Stimulated activated CD4-positive, alpha-beta T cell treated with anti-CD3 and anti-CD28 coated beads, Interleukin-1b, Interleukin-23, amount 100 ng/mL, for 48 hours (primary cell): ENCODE data around the gene MIEF1.
"Not testable (repeated sequence)": the region's sequence is repeated elsewhere in the genome, so short reads cannot be mapped to it uniquely, and the experiment has no call there.

ENCODE experiments used
- DNase-seq: peaks from one replicate; pipeline ENCODE4 v3.0.0-alpha.2; 2020

The MIEF1 gene

DNA sequence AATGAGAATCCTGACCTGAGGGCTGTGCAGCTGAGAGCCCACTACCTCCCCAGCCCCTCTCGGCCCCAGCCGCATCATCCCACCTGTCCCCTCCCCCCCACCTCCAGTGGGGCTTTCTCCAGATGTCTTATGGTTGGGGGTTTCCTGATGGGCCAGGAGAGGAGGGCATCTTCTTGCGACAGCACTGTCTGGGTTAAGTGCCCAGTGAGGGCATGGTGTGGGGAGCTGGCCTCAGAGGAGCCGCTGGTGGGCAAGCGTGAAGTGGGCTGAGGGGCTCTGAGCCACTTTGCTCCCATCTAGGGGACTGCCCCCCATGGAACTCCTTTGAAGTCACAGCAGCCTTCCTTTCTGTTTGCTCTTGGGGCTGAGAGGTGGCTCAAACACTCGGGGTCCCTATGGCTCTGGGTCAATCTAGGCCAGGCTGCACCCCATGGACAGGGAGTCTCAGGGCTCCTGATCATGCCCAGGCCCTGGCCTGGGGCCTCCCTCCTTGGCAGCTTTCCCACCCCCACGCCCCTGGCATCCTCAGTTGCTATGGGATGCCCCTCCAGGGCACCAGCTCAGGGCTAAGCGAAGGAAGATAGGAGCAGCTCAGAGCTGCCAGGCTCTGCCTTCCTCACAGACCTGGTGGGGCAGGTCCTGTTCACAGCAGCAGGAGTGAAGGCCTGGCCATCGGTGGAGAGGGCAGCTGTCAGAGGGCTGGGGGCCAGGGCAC lies 11.0 kb upstream of the MIEF1 start:
- no peak for DNase-seq

DNA sequence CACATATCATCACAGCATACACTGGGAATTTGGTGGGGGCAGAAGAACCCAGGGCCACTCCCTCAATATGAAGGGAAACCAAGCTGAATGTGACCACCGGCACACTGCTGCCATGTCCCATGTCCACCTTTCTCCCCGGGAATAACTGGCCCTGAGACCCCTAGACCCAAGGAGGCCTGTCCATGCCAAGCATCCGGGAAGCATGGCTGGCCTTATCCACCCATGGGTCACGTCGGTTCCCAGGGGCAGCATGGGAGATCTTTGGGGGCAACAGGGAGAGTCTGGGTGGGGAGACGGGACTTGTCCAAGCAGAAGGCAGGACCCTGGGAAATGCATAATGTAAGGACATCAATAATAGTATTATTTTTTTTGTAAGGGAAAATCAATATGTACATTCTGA lies 10.4 kb upstream of the MIEF1 start:
- no peak for DNase-seq

DNA sequence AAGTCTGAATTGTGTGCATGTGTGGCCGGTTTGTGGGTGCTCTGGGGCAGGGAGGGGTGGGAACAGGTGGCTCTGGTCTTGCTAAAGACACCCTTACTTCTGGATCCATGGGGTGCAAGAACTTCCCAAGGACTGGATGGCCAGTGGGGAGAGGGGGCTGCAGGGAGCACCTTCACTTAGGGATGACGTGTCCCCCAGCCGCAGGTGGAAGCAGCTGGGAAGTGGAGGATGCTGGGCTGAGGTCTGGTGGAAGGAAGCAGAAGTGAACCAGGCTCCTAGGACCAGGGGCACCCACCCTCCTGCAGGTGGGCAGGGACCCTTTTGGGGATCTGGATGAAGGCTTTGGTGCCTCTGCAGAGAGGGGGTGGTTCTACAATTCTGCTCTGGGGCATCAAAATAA lies 9.9 kb upstream of the MIEF1 start:
- no peak for DNase-seq

DNA sequence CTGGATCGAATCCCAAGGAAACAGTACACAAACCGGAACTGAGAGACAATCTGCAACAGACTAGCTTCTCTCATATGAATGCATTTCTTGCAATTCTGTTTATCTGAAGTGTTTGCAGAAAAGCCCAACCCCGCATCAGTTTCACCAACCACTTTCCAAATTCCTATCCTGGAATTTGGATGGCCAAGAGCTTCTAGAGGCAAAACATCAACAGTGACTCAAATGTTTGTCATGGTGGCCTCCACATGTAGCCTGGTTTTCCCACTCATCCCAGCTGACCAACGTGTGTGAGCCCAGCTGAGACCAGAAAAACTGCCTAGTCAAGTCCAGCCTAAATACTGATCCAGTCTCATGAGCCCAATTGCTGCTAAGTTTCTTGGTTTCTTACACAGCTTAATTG lies 8.3 kb upstream of the MIEF1 start:
- no peak for DNase-seq

DNA sequence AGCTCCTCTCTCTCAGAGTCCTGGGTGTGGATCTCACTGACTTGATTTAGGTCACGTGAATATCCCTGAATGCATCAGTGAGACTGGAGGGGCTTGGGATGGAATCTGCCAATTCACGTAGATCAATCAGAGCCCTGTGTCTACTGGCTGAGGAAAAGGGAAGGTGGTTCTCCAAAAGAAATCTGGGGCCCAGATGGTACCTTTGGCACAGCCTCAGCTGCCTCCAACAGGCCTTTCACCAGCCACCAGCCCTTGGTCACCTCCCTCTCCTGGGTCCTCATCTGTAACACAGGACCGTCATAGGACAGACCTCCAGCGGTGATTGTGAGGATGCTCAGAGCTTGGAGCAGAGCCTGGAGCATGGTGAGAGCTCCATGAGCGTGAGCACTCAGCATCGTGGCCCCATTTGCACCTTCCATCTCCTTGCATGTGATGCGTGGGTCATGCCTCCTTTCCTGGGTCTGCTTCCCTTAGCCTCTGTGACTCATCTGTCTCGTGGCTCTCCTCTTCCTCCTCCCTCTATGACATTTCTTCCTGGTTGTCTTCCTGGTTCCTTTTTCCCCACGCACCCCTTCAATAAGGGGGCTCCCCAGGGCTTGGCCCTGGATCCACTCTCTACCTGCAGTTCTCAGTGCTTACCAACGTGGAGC lies 7.5 kb upstream of the MIEF1 start:
- DNase-seq = no peak

DNA sequence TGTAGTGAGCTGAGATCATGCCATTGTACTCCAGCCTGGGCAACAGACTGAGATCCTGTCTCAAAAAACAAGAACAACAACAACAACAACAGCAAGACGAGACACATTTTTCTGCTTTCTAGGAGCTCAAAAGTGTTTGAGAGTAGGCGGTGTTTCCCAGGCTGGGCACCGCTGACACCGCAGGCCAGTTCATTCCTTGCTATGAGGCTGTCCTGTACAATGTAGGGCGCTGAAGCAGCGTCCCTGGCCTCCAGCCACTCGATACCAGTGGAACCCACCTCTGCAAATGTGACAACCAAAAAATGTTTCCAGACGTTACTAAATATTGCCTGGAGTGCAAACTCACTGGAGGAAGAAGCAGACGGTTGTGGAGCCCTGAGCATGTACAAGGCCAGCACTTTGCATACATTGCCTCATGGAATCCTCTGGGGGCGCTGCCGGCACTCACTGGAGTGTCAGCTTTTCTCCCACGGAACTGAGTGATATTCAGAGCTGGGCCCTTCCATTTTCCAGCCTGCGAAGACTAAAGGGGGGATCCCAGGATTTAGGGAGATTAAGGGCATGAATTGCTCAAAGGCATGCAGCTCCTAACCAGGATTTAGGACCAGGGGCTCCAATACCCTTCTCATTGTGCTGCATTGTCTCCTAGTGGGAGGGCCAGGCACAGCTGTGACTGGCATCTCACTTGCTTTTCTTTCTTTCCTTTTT lies 5.8 kb upstream of the MIEF1 start:
- DNase-seq = peak; percentile 60

DNA sequence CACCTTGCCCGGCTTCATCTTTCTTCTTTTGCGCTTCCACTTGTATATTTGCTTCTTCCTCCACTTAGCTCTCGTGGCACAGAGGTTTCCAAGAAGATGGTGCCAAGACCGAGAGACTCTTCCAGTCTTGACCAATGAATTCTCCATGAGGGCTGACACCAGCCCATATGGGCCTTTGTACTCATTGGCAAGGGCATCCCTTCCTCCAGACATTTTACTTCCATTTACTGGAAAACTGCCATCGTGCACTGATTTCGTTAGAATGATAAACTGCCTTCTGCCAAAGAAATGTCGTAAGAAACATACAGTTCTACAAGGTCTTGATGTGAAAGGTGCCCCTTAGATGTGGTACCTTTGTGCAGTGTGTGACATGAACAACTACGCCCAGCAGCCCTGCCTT lies 4.7 kb upstream of the MIEF1 start:
- no peak for DNase-seq

DNA sequence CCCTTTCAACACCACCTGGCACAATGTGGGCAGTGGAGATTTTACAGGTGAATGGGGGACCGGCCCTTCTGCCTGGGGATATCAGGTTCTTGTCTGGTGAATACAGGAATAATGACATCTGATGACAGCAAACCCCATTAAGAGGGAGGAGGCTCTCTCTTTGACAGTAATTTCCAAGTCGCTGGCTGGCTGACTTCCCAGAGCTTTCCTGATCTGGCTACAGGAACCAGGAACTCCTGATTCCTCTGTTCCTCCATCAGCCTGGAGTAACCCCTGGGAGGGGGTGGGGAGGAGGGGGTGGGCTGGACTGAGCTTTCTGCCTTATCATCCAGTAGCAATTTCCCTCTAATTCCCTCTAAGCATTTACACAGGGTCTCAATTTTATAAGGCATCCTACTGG lies 3.7 kb upstream of the MIEF1 start:
- DNase-seq = no peak

DNA sequence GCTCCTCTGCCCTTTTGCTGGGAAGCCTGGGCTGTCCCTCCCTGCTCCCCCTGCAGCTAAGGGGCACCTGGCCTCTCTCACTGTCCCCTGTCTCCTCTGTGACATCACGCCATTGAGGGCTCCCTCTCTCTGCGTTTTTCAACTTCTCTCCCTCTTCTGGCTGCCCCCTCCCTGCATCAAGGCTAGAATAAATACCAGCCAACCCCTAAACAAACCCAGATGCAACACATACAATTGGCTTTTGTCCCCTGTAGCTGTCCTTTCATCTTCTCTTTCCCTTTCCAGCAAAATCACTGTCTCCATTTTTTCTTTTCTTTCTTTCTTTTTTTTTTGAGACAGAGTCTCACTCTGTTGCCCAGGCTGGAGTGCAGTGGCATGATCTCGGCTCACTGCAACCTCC lies 3.3 kb upstream of the MIEF1 start:
- DNase-seq = no peak

DNA sequence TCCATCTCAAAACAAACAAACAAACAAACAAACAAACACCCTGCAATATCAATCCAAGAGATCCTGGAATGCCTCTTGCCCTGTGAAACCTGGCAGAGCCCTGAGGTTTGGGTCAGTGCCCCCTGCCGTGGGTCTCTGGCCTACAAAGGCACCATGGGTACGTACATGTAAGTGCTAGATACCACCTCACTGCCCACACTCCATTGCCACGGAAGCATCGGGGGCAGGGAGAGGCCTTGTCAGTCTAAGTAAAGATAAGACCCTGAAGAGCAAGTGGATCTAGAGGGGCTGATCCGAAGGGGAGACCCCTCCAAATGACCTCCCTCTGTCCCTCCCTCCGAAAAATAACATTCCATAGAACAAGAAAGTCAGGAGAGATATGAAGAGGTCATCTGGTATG lies 2.0 kb upstream of the MIEF1 start:
- DNase-seq = no peak

DNA sequence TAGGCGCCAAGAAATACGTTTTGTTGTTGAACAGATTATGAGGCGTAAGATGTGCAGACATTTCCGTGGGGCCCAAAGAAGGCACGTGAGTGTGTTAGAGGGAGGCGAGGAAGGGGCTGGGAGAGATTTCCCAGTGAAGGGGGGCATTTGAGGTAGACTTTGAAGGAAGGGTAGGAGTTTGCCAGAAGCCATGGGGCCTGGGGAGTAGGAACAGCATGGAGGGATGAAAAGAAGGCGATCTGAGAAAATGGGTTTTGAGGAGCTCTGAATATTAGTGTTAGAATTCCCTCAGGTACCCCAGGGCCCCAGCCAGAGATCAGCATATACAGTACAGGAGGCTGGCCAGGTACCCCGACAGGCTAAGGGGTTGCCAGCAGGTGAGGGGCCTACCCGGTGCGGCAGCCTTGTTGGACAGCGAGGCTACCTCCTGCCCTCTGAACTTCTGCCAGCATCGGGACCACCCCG lies 414 bp upstream of the MIEF1 start:
- no peak for DNase-seq

DNA sequence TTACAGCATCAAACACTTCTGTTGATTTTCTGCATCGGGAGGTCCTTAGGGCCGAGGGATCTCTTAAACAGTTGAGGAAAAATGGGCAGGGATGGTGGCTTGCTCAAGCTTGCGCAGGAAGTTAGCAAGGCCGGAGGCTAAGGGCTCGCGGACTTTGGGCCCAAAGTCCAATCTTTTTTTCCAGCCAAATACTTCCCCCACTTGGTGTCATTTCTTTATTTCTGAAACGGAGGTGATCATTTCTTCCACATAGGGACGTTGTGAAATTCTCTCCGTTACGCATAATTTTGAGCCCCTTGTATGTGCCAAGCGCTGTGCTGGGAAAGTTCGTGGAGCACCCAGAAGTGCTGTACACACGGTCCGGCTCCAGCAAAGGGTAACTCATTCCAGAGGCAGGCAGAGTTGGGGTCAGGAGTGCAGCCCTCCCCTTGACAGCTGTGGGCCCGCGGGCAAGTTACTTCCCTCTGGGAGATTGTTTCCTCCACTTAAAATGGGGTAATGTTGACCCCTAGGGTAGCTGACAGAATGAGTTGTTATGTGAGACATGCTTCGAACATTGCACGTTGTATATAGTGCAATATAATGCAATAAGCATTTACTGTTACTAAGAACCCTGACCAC lies 809 bp downstream of the MIEF1 start:
- no peak for DNase-seq

DNA sequence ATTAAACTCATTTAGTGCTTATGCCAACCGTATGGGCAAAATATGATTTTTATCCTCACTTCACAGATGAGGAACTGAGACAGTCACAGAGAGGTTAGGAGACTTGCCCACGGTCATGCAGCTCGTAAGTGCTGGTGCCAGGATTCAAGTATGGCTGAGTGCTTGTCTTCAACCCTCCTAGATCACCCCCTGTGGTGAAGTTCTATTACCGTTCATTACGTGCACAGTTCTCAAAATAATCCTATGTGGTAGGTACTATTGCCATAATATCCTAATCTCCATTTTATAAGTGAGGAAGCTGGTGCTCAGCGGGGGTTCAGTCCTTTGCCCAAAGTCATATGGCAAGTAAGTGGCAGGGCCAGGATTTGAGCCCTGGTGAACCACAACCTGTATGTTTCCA lies 1.5 kb downstream of the MIEF1 start:
- DNase-seq = no peak

DNA sequence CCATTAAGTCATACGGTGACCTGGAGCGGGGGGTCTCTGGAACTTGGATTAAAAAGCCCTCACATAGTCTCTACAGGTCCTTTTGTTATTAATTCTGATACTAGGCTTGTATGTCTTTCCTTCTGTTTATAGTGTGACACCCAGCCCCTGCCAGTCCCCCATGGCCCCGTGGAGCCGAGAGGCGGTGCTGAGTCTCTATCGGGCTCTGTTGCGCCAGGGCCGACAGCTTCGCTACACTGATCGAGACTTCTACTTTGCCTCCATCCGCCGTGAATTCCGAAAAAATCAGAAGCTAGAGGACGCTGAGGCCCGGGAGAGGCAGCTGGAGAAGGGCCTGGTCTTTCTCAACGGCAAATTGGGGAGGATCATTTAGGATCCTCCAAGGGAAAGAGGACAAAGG lies 2.0 kb downstream of the MIEF1 start:
- no peak for DNase-seq

DNA sequence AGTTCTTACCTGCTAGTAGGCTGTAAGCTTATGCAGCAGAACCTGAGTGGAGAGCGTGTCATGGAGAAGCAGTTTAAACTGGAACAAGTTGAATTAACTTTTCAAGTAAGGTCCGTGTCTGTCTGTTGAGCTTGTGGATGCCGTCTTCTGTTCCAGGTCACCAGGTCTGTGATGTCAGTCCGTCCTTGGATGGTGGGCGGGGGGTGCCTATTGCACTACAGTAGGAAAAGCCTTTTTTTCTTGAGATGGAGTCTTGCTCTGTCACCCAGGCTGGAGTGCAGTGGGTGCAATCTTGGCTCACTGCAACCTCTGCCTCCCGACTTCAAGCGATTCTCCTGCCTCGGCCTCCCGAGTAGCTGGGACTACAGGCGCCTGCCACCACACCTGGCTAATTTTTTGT lies 4.9 kb downstream of the MIEF1 start:
- DNase-seq = not testable (repeated sequence)

DNA sequence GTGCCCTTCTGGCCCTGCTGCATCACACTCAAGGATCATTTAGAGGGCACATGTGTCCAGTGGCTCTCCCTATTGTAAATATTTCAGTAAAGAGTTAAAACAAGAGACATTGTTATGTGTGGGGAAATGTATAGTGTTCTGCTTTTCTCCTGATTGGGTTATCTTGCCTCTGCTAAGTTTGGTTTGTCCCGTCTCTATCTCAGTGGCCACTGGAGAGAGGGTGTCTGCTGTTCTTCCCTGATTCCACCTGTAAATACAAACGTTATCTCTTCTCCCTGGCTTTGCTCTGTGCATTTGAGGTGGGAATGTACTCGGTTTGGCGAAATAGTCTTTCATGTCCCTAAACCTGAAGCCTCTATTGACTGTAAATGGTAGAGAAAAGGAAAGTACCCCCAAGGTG lies 6.3 kb downstream of the MIEF1 start:
- no peak for DNase-seq

DNA sequence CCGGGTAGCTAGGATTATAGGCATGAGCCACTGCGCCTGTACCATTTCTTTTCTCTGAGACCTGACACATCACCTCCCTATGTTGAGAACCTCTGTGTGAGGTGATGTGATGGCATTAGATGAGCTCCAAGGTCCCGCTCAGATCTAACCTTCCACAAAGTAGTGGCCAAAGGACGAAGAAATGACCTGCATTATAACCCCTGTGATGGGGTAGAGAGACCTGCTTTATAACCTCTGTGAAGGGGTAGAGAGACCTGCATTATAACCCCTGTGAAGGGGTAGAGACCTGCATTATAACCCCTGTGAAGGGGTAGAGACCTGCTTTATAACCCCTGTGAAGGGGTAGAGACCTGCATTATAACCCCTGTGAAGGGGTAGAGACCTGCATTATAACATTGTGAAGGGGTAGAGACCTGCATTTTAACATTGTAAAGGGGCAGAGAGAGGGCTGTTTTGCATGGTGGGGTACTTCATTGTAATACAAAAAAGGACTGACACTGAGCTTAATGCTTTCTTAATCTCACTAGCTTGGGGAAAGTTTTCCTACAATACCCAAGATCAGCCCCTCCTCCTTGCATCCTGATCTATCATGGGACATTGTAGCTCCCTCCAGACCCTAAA lies 8.5 kb downstream of the MIEF1 start:
- no peak for DNase-seq

DNA sequence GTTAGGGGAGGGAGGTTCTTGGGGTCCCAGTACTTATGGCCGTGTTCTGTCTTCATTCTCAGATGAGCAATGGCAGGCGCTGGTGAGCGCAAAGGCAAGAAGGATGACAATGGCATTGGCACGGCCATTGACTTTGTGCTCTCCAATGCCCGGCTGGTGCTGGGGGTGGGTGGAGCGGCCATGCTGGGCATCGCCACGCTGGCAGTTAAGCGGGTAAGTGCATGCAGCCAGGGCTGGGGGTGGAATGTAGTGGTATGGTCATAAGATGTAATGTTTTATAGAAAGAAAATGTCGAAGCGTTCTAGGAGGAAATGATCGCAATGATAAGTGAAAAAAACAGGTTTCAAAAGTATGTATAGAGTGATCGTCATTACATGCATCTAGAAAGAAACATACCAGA lies 9.1 kb downstream of the MIEF1 start:
- no peak for DNase-seq

DNA sequence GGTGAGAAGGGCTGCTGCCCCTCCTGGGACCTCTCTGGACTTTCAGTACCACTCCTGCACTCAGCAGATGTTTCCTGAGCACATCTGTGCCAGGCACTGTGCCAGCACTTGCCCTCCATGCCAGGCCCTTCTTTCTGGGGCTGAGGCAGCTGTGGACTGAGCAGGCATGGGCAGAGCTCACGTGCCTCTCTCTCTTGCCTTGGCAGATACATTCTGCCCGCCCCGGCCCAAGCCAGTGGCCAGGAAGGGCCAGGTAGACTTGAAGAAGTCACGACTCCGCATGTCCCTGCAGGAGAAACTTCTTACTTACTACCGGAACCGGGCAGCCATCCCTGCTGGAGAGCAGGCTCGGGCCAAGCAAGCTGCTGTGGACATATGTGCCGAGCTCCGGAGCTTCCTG lies 9.9 kb downstream of the MIEF1 start:
- no peak for DNase-seq

DNA sequence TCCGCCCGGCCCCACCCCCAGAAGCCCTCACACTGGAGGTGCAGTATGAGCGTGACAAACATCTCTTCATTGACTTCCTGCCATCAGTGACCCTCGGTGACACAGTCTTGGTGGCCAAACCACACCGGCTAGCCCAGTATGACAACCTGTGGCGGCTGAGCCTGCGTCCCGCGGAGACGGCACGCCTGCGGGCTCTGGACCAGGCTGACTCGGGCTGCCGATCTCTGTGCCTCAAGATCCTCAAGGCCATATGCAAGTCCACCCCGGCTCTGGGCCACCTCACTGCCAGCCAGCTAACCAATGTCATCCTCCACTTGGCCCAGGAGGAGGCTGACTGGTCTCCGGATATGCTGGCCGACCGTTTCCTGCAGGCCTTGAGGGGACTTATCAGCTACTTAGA lies 11.7 kb downstream of the MIEF1 start:
- no peak for DNase-seq

DNA sequence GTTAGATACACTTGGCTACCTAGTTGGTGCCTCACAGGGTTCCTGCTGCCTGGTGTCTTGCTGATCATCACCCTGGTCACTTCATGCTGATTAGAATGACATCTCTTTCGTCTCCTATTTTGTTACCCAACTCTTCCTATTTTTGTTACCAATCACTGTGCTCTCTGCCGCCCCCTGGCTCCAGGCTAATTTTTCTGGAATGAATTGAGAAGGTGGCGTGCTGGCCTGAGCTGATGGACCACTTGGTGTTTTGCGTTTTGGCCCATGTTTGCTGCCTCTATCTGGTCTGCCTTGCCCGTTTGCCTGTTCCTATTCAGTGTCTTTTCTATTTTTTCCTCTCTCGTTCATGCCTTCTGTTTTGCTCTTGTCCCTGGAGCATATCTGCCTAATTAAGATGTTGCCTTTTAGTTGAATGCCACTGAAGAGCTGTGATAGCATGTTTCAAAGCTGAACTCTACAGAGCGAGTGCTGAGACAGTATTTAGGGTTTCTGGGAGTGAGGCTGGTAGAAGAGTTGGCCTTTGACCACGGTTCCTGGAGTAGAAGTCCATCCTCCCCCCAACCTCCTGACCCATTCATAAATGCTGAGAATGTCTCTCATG lies 12.4 kb downstream of the MIEF1 start:
- DNase-seq = no peak

DNA sequence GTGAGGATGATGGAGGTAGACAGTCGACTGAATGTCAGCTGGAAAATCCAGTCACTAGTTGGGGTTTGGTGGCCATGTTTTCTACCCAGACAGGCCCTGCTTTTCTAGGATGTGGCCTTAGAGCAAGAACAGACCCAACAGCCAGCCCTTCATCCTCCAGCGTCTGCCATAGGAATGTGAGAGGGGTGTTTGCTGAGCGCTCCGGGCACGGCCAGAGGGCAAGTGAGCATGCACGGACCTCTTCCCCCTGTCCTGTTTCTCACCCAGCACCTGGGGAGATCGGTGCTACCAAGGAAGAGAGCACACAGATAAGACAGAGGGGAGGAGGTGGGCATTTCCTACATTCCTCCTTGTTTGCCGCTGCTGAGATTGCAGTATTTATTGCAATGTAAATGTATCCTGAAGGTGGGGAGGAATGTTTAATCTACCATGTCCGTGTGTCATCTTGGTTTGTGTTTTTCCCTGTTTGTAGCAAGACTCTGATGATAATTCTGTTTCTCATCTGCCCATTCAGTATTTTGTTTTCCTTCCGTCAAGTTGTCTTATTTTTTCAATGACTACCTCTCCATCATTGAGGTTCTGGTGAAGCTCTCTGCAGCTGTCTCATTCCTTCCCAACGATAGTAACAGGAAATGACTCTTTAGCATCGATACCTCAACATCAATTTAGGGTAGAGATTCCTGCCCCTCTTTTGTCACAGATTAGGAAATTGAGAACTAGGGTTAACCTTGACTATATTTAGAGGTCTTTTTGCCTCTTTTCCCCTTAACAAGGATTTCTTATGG lies 13.4 kb downstream of the MIEF1 start:
- DNase-seq = no peak
